MCF 10A (cell line): ENCODE results near the gene LIMS2. TPM values are rescaled to one million over a fixed set of nuclear protein-coding genes. Genes with fewer than 3 reads are reported as not detected.

Source experiments
- BruUV-seq: library from RNA; stranded (reverse); fragments of 400-500 nt; replicated peaks from 2 replicates; lab custom pipeline; 2021; lab: Mats Ljungman, UMichigan
- CTCF ChIA-PET: fragments of 300-600 bp; sonication (Branson Sonifier 250); formaldehyde crosslinking; extraction: SDS; loops from one replicate; lab custom pipeline; 2021; ENCODE audit warnings: antibody characterized with exemption, inconsistent platforms; lab: Yijun Ruan, JAX
- POLR2A ChIA-PET: fragments of 300-600, 350-650 bp; sonication (Branson Sonifier 250); formaldehyde crosslinking; extraction: SDS; loops from one replicate; lab custom pipeline; 2020; ENCODE audit warnings: antibody characterized with exemption, inconsistent platforms; lab: Yijun Ruan, JAX
- DNase-seq: peaks from one replicate; pipeline ENCODE4 v3.0.0-alpha.2; 2018; ENCODE audit not compliant: unreplicated experiment
- H3K27ac Mint-ChIP-seq: one replicate; pipeline ENCODE4 v1.8.0; 2022; ENCODE audit warnings: mild to moderate bottlenecking, low read depth, mixed read lengths; ENCODE audit not compliant: unreplicated experiment
- H3K27me3 Mint-ChIP-seq: one replicate; pipeline ENCODE4 v1.8.0; 2022; ENCODE audit warnings: mixed read lengths; ENCODE audit not compliant: insufficient read depth, unreplicated experiment
- H3K36me3 Mint-ChIP-seq: one replicate; pipeline ENCODE4 v1.8.0; 2022; ENCODE audit warnings: mild to moderate bottlenecking, moderate library complexity, mixed read lengths; ENCODE audit not compliant: insufficient read depth, unreplicated experiment
- H3K4me1 Mint-ChIP-seq: one replicate; pipeline ENCODE4 v1.8.0; 2022; ENCODE audit warnings: mixed read lengths; ENCODE audit not compliant: insufficient read depth, unreplicated experiment
- H3K4me3 Mint-ChIP-seq: one replicate; pipeline ENCODE4 v1.8.0; 2022; ENCODE audit warnings: mild to moderate bottlenecking, moderate library complexity, mixed read lengths; ENCODE audit not compliant: unreplicated experiment
- H3K9me3 Mint-ChIP-seq: one replicate; pipeline ENCODE4 v1.8.0; 2022; ENCODE audit warnings: mixed read lengths; ENCODE audit not compliant: unreplicated experiment
- CTCF ChIP-seq: fragments of 200-600 bp; IDR thresholded peaks from one replicate; pipeline ENCODE4 v1.8.0; 2022; ENCODE audit warnings: antibody characterized with exemption, mild to moderate bottlenecking; ENCODE audit not compliant: unreplicated experiment
- intact Hi-C: fragments of 100-400 bp; cut with micrococcal nuclease; formaldehyde crosslinking; loops from 2 replicates; pipeline ENCODE4 v1.14.1; 2022
- total RNA-seq: library from RNA; stranded (reverse); gene quantifications from 2 replicates; pipeline ENCODE4 v1.2.3, GENCODE V29; 2022

The LIMS2 gene
- total RNA-seq, 1 experiment from 2014 or later, result not detected

- peaks cover 17% of the 10 kb centered on the region for H3K9me3 Mint-ChIP-seq
- H3K27me3 Mint-ChIP-seq, result no peaks in the 10 kb centered on the region
- no peak overlapping the region for H3K27ac Mint-ChIP-seq
- H3K4me3 Mint-ChIP-seq, result no peak overlapping the region
- intact Hi-C loops, result no loop called here
- no peaks in the 10 kb centered on the region for H3K36me3 Mint-ChIP-seq
- H3K4me1 Mint-ChIP-seq, result peaks cover under 1% of the 10 kb centered on the region
- no peak for TF ChIP-seq CTCF
- ChIA-PET POLR2A (interaction anchor here (1.0 kb wide), 1 partner anchor 39 kb away, joined by 3 read pairs; no protein-coding TSS in a partner anchor), CTCF (no interaction called here)
- no peak for DNase-seq
- BruUV-seq, result no TSS peak
Measured at GRCh38 chr2:127694986-127695385, 19.7 kb upstream of the LIMS2 start.

- TF ChIP-seq CTCF, result no peak
- H3K36me3 Mint-ChIP-seq, result no peaks in the 10 kb centered on the region
- peaks cover 17% of the 10 kb centered on the region for H3K9me3 Mint-ChIP-seq
- H3K4me3 Mint-ChIP-seq, result no peak overlapping the region
- no peaks in the 10 kb centered on the region for H3K27me3 Mint-ChIP-seq
- intact Hi-C loops, result no loop called here
- BruUV-seq, result no TSS peak
- H3K27ac Mint-ChIP-seq, result no peak overlapping the region
- ChIA-PET POLR2A (interaction anchor here (2.6 kb wide), 1 partner anchor 11 kb away, joined by 6 read pairs; the partner anchor contains the start of gene SFT2D3), CTCF (no interaction called here)
- H3K4me1 Mint-ChIP-seq, result no peaks in the 10 kb centered on the region
- DNase-seq, result no peak
Measured at GRCh38 chr2:127690696-127691095, 15.4 kb upstream of the LIMS2 start.

GRCh38 chr2:127688405-127688804 is 13.1 kb upstream of the LIMS2 start:
- no peak overlapping the region for H3K27ac Mint-ChIP-seq
- no peak overlapping the region for H3K4me3 Mint-ChIP-seq
- intact Hi-C loops, result no loop called here
- no peak for DNase-seq
- no TSS peak for BruUV-seq
- no peaks in the 10 kb centered on the region for H3K4me1 Mint-ChIP-seq
- ChIA-PET CTCF (no interaction called here), POLR2A (no interaction called here)
- no peaks in the 10 kb centered on the region for H3K36me3 Mint-ChIP-seq
- H3K9me3 Mint-ChIP-seq, result peaks cover 17% of the 10 kb centered on the region
- TF ChIP-seq CTCF, result no peak
- no peaks in the 10 kb centered on the region for H3K27me3 Mint-ChIP-seq

GRCh38 chr2:127685410-127686080 is 10.2 kb upstream of the LIMS2 start:
- intact Hi-C loops, result no loop called here
- Mint-ChIP-seq H3K36me3 (no peaks in the 10 kb centered on the region), H3K27ac (no peak overlapping the region), H3K9me3 (no peaks in the 10 kb centered on the region), H3K4me3 (no peak overlapping the region), H3K4me1 (no peaks in the 10 kb centered on the region), H3K27me3 (no peaks in the 10 kb centered on the region)
- DNase-seq, result no peak
- ChIA-PET POLR2A (no interaction called here), CTCF (no interaction called here)
- BruUV-seq, result no TSS peak
- TF ChIP-seq CTCF, result no peak
